Measurements from ENCODE around the gene PCYT2. TPM values are rescaled to one million over a fixed set of nuclear protein-coding genes. Genes with fewer than 3 reads are reported as not detected.
A peak's percentile ranks its signal among the peaks of the same experiment; 100 is the strongest.

The PCYT2 gene
- total RNA-seq, 1 experiment from 2014 or later, result 51.5 TPM

GRCh38 chr17:81931557-81932332 is 20.5 kb upstream of the PCYT2 start:
- ChIA-PET POLR2A (interaction anchor here (0.9 kb wide), 1 partner anchor 16 kb away, joined by 3 read pairs; no protein-coding TSS in a partner anchor), RAD21 (ENCODE audit: low non-redundant PET in 1 of 2, low total read pairs in 2 of 2, uncharacterized antibody in 2 of 2, unreplicated experiment in 2 of 2) (no interaction called here), CTCF (no interaction called here)
- intact Hi-C loops (cut with micrococcal nuclease), result no loop called here
- Histone ChIP-seq H2AFZ (ENCODE audit: low read depth, low read length, poor library complexity, severe bottlenecking) (no peak overlapping the region), H3K9me2 (ENCODE audit: insufficient read depth) (no peaks in the 10 kb centered on the region), H3K36me3 (ENCODE audit: control insufficient read depth in 1 of 2, insufficient read depth in 2 of 2, low read length in 2 of 2) (peaks cover 6 to 33% of the 10 kb centered on the region in 2 experiments; a peak in 2 of 4 replicates), H4K20me1 (ENCODE audit: insufficient read depth) (no peaks in the 10 kb centered on the region), H3K9me3 (ENCODE audit: control insufficient read depth in 1 of 2, insufficient read depth in 1 of 2, low read depth in 1 of 2, low read length in 2 of 2) (no peaks in the 10 kb centered on the region), H3K4me2 (ENCODE audit: low read length) (no peak overlapping the region), H3K9ac (ENCODE audit: low read length) (no peak overlapping the region), H3K27me3 (ENCODE audit: insufficient read depth, low read length) (no peaks in the 10 kb centered on the region), H3K79me2 (ENCODE audit: insufficient read depth, low read length) (peaks cover 25% of the 10 kb centered on the region), H3K4me3 (replicated peaks in 1 of 2; ENCODE audit: low read depth in 1 of 2, low read length in 2 of 2) (no peak overlapping the region), H3K4me1 (ENCODE audit: control insufficient read depth in 1 of 2, insufficient read depth in 2 of 2, low read length in 2 of 2) (peaks cover 14 to 60% of the 10 kb centered on the region in 2 experiments; a peak in 3 of 4 replicates), H3K27ac (ENCODE audit: low read depth, low read length) (0 out of 2 replicates have a peak overlapping the region, but pooled peaks have one; percentile 11)
- DNase-seq (ENCODE audit: low read depth, low spot score) (no peak), ATAC-seq (no peak)
- BruUV-seq (replicated peaks), result no TSS peak
- TF ChIP-seq POLR2A (IDR thresholded peaks at IDR 0.05; ENCODE audit: borderline replicate concordance, extremely low read depth, insufficient read depth, insufficient read length) (peak; percentile 21), SIN3A (IDR thresholded peaks at IDR 0.05; ENCODE audit: low read depth) (peak; percentile 43; the same call in 1 of the 2 replicates), ZFX (IDR thresholded peaks at IDR 0.05) (no peak), CEBPB (IDR thresholded peaks at IDR 0.05; ENCODE audit: low read depth) (no peak), ELF1 (IDR thresholded peaks at IDR 0.05; ENCODE audit: borderline replicate concordance, low read depth) (no peak), CBX3 (IDR thresholded peaks at IDR 0.05; ENCODE audit: low read depth) (no peak), POLR2AphosphoS5 (IDR thresholded peaks at IDR 0.05; ENCODE audit: low read depth, low read length) (peak; percentile 44)

GRCh38 chr17:81931189-81931556 is 20.0 kb upstream of the PCYT2 start:
- no peak overlapping the region for H3K4me2 ChIP-seq (ENCODE audit: low read length)
- H3K9ac ChIP-seq (ENCODE audit: low read length), result no peak overlapping the region
- ChIA-PET CTCF (interaction anchor here (1.0 kb wide), 1 partner anchor 29 kb away, joined by 4 read pairs; no protein-coding TSS in a partner anchor), POLR2A (interaction anchor here (1.2 kb wide), 1 partner anchor 91 kb away, joined by 4 read pairs; the partner anchor contains the start of genes CENPX and LRRC45), RAD21 (ENCODE audit: low non-redundant PET in 1 of 2, low total read pairs in 2 of 2, uncharacterized antibody in 2 of 2, unreplicated experiment in 2 of 2) (no interaction called here)
- no peaks in the 10 kb centered on the region for H3K9me3 ChIP-seq (ENCODE audit: control insufficient read depth in 1 of 2, insufficient read depth in 1 of 2, low read depth in 1 of 2, low read length in 2 of 2)
- H2AFZ ChIP-seq (ENCODE audit: low read depth, low read length, poor library complexity, severe bottlenecking), result no peak overlapping the region
- peaks cover 6 to 33% of the 10 kb centered on the region in 2 experiments; a peak in 2 of 4 replicates for H3K36me3 ChIP-seq (ENCODE audit: control insufficient read depth in 1 of 2, insufficient read depth in 2 of 2, low read length in 2 of 2)
- H3K79me2 ChIP-seq (ENCODE audit: insufficient read depth, low read length), result peaks cover 26% of the 10 kb centered on the region
- intact Hi-C loops (cut with micrococcal nuclease), result no loop called here
- no peak for TF ChIP-seq EZH2 (IDR thresholded peaks at IDR 0.05)
- TF ChIP-seq SIN3A (IDR thresholded peaks at IDR 0.05; ENCODE audit: low read depth), result no peak
- no peak for TF ChIP-seq POLR2AphosphoS5 (IDR thresholded peaks at IDR 0.05; ENCODE audit: low read depth, low read length)
- TF ChIP-seq POLR2A (IDR thresholded peaks at IDR 0.05; ENCODE audit: borderline replicate concordance, extremely low read depth, insufficient read depth, insufficient read length), result peak; percentile 6
- peaks cover 16 to 61% of the 10 kb centered on the region in 2 experiments for H3K4me1 ChIP-seq (ENCODE audit: control insufficient read depth in 1 of 2, insufficient read depth in 2 of 2, low read length in 2 of 2)
- DNase-seq (ENCODE audit: low read depth, low spot score) (no peak), ATAC-seq (no peak)
- H3K9me2 ChIP-seq (ENCODE audit: insufficient read depth), result no peaks in the 10 kb centered on the region
- H3K27ac ChIP-seq (ENCODE audit: low read depth, low read length), result no peak overlapping the region
- H3K27me3 ChIP-seq (ENCODE audit: insufficient read depth, low read length), result no peaks in the 10 kb centered on the region
- H4K20me1 ChIP-seq (ENCODE audit: insufficient read depth), result no peaks in the 10 kb centered on the region
- no TSS peak for BruUV-seq (replicated peaks)
- H3K4me3 ChIP-seq (replicated peaks in 1 of 2; ENCODE audit: low read depth in 1 of 2, low read length in 2 of 2), result no peak overlapping the region
